Panc1 (cell line): ENCODE results near the gene E2F1. TPM values are rescaled to one million over a fixed set of nuclear protein-coding genes. Genes with fewer than 3 reads are reported as not detected.

Experiments
- ATAC-seq: fragments of 200-7000 bp; cut with Tn5 transposase; 2 replicates; pipeline ENCODE4 v1.9.1; 2020; ENCODE audit warnings: mild to moderate bottlenecking, moderate library complexity
- BruUV-seq: library from RNA; stranded (reverse); fragments of 400-500 nt; replicated peaks from 2 replicates; lab custom pipeline; 2021; lab: Mats Ljungman, UMichigan
- CTCF ChIA-PET: fragments of 300-600 bp; sonication (Branson Sonifier 250); formaldehyde crosslinking; loops from one replicate; lab custom pipeline; 2022; ENCODE audit warnings: antibody characterized with exemption; lab: Charles Lee
- POLR2A ChIA-PET: fragments of 300-600 bp; sonication (Branson Sonifier 250); formaldehyde crosslinking; loops from one replicate; lab custom pipeline; 2022; ENCODE audit warnings: antibody characterized with exemption; lab: Charles Lee
- DNase-seq: peaks from one replicate; pipeline ENCODE4 v3.0.0-alpha.2; 2010; ENCODE audit warnings: low read depth, low spot score
- H3K27ac ChIP-seq: 2 replicates; pipeline ENCODE4 v1.5.1; 2011; ENCODE audit warnings: mild to moderate bottlenecking, low read length, inconsistent platforms
- H3K27me3 ChIP-seq: fragments of 200-500 bp; sonication (Bioruptor generic); 2 replicates; pipeline ENCODE4 v1.6.0; 2014; ENCODE audit warnings: low read length, inconsistent platforms; ENCODE audit not compliant: control insufficient read depth, insufficient read depth
- H3K36me3 ChIP-seq: fragments of 200-500 bp; sonication (Bioruptor generic); 2 replicates; pipeline ENCODE4 v1.5.1; 2014; ENCODE audit warnings: inconsistent platforms, mild to moderate bottlenecking, low read length, moderate library complexity; ENCODE audit not compliant: control insufficient read depth, insufficient read depth
- H3K4me1 ChIP-seq: 2 replicates; pipeline ENCODE4 v1.5.1; 2011; ENCODE audit warnings: inconsistent platforms, mild to moderate bottlenecking, low read length, moderate library complexity; ENCODE audit not compliant: control insufficient read depth, insufficient read depth
- H3K4me3 ChIP-seq, 2 experiments: 2 replicates each; pipeline ENCODE4 v1.5.1; 2011 to 2012; ENCODE audit warnings: low read depth in 2 of 2, low read length in 2 of 2, mild to moderate bottlenecking in 2 of 2, inconsistent platforms in 1 of 2, moderate library complexity in 1 of 2
- H3K9me3 ChIP-seq: fragments of 200-500 bp; sonication (Bioruptor generic); 2 replicates; pipeline ENCODE4 v1.5.1; 2014; ENCODE audit warnings: low read depth, mild to moderate bottlenecking, inconsistent platforms, low read length, moderate library complexity; ENCODE audit not compliant: control insufficient read depth, insufficient read depth
- POLR2AphosphoS5 ChIP-seq: IDR thresholded peaks from 2 replicates; pipeline ENCODE4 v1.6.1; 2012; ENCODE audit warnings: mild to moderate bottlenecking, low read depth, low read length, moderate library complexity
- SIN3A ChIP-seq: IDR thresholded peaks from 2 replicates; pipeline ENCODE4 v1.6.1; 2012; ENCODE audit warnings: low read depth, mild to moderate bottlenecking, low read length, moderate library complexity, borderline replicate concordance; ENCODE audit not compliant: insufficient read depth
- TCF7L2 ChIP-seq: IDR thresholded peaks from 2 replicates; pipeline ENCODE4 v1.6.1; 2011; ENCODE audit warnings: mild to moderate bottlenecking, low read depth, low read length, inconsistent platforms
- in situ Hi-C: cut with HindIII; loops from 2 replicates; pipeline ENCODE4 v1.10.0; 2016; ENCODE audit warnings: low sequenced_read_pairs, low pct_unique_long_range_greater_than_20kb
- intact Hi-C: fragments of 100-400 bp; cut with micrococcal nuclease; formaldehyde crosslinking; loops from one replicate; pipeline ENCODE4 v1.10.0; 2022; ENCODE audit not compliant: unreplicated experiment
- total RNA-seq: library from RNA; stranded (reverse); gene quantifications from one replicate; pipeline ENCODE4 v1.2.1, GENCODE V29; 2021; ENCODE audit not compliant: unreplicated experiment
- TF ChIP-seq, protein P1 (sequence below): fragments of 450-650 bp; IDR thresholded peaks from 2 replicates; pipeline ENCODE4 v1.5.1; 2017; ENCODE audit warnings: mild to moderate bottlenecking
- TF ChIP-seq, protein P2 (sequence below), 2 experiments: IDR thresholded peaks; 2 replicates each; pipeline ENCODE4 v1.6.1; 2011 to 2012; ENCODE audit warnings: low read depth in 2 of 2, control low read depth in 1 of 2, low read length in 1 of 2, mild to moderate bottlenecking in 1 of 2, moderate library complexity in 1 of 2; ENCODE audit not compliant: insufficient read depth in 1 of 2

The E2F1 gene
- total RNA-seq, 1 experiment from 2014 or later = 64.2 TPM

DNA sequence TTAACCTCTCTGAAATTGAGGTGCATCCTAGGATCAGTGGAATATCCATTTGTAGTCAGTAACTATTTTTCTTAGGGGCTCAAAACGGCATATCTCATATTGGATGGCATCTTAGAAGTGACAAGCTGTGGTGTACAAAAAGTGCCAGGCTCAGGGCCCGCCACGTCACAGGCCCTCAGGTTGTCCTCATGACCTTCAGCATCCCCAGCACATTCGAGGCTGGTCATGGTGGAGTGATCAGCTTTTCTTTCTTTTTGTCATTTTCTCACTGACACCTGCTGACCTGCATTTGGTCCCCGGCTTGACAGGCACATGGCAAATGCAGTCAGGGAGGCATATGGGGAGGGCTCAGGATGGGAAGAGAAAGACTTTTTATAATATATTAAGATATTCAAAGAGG is 7.1 kb upstream of the E2F1 start:
- no TSS peak for BruUV-seq
- DNase-seq (no peak), ATAC-seq (no peak)
- H3K27me3 ChIP-seq = no peaks in the 10 kb centered on the region
- in situ Hi-C loops (no loop called here), intact Hi-C loops (no loop called here)
- H3K27ac ChIP-seq = no peak overlapping the region
- H3K9me3 ChIP-seq = no peaks in the 10 kb centered on the region
- CTCF ChIA-PET = interaction anchor here (0.6 kb wide), 1 partner anchor 242 kb away, joined by 3 read pairs; no protein-coding TSS in a partner anchor
- POLR2A ChIA-PET = no interaction called here
- no peaks in the 10 kb centered on the region for H3K36me3 ChIP-seq
- no peak for TF ChIP-seq TCF7L2
- TF ChIP-seq, protein P1, sequence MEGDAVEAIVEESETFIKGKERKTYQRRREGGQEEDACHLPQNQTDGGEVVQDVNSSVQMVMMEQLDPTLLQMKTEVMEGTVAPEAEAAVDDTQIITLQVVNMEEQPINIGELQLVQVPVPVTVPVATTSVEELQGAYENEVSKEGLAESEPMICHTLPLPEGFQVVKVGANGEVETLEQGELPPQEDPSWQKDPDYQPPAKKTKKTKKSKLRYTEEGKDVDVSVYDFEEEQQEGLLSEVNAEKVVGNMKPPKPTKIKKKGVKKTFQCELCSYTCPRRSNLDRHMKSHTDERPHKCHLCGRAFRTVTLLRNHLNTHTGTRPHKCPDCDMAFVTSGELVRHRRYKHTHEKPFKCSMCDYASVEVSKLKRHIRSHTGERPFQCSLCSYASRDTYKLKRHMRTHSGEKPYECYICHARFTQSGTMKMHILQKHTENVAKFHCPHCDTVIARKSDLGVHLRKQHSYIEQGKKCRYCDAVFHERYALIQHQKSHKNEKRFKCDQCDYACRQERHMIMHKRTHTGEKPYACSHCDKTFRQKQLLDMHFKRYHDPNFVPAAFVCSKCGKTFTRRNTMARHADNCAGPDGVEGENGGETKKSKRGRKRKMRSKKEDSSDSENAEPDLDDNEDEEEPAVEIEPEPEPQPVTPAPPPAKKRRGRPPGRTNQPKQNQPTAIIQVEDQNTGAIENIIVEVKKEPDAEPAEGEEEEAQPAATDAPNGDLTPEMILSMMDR = no peak
- TF ChIP-seq, protein P2, sequence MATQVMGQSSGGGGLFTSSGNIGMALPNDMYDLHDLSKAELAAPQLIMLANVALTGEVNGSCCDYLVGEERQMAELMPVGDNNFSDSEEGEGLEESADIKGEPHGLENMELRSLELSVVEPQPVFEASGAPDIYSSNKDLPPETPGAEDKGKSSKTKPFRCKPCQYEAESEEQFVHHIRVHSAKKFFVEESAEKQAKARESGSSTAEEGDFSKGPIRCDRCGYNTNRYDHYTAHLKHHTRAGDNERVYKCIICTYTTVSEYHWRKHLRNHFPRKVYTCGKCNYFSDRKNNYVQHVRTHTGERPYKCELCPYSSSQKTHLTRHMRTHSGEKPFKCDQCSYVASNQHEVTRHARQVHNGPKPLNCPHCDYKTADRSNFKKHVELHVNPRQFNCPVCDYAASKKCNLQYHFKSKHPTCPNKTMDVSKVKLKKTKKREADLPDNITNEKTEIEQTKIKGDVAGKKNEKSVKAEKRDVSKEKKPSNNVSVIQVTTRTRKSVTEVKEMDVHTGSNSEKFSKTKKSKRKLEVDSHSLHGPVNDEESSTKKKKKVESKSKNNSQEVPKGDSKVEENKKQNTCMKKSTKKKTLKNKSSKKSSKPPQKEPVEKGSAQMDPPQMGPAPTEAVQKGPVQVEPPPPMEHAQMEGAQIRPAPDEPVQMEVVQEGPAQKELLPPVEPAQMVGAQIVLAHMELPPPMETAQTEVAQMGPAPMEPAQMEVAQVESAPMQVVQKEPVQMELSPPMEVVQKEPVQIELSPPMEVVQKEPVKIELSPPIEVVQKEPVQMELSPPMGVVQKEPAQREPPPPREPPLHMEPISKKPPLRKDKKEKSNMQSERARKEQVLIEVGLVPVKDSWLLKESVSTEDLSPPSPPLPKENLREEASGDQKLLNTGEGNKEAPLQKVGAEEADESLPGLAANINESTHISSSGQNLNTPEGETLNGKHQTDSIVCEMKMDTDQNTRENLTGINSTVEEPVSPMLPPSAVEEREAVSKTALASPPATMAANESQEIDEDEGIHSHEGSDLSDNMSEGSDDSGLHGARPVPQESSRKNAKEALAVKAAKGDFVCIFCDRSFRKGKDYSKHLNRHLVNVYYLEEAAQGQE (IDR thresholded peaks at IDR 0.05; ENCODE audit: insufficient read depth in 1 of 2, low read depth in 2 of 2, low read length in 1 of 2) = no peak
- TF ChIP-seq POLR2AphosphoS5 = no peak
- TF ChIP-seq SIN3A = no peak
- H3K4me1 ChIP-seq = no peaks in the 10 kb centered on the region
- H3K4me3 ChIP-seq = no peak overlapping the region

DNA sequence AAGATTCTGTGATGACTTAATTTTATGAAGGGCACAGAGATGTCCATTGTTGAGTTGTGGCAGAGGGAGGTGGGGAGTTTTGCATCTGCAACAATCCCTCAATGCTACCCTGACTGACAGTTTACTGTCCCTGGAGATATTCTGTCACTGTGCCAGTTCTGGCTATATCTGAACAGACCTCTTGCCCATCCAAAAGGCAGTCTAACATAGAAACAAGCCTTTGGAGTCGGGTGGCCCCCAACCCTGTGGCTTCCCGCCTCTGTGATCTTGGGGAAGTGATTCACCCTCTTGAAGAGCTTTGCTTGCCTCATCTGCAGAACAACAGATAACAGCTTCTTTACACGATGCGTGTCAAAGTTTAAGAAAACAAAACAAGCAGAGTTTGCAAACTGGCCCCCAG is 3.8 kb upstream of the E2F1 start:
- ATAC-seq = no peak
- intact Hi-C loops = no loop called here
- POLR2A ChIA-PET = no interaction called here
- no peak overlapping the region for H3K4me3 ChIP-seq
- no peak overlapping the region for H3K27ac ChIP-seq
- no peak for TF ChIP-seq POLR2AphosphoS5
- TF ChIP-seq SIN3A = no peak
- TF ChIP-seq, protein P2 (IDR thresholded peaks at IDR 0.05; ENCODE audit: insufficient read depth in 1 of 2, low read depth in 2 of 2, low read length in 1 of 2) = no peak
- no peak for TF ChIP-seq TCF7L2
- TF ChIP-seq, protein P1 = no peak
- DNase-seq = no peak
- no TSS peak for BruUV-seq
- H3K36me3 ChIP-seq = no peaks in the 10 kb centered on the region
- in situ Hi-C loops = no loop called here
- peaks cover 2% of the 10 kb centered on the region for H3K4me1 ChIP-seq
- H3K27me3 ChIP-seq = no peaks in the 10 kb centered on the region
- CTCF ChIA-PET = interaction anchor here (0.6 kb wide), 1 partner anchor 212 kb away, joined by 3 read pairs; no protein-coding TSS in a partner anchor
- H3K9me3 ChIP-seq = no peaks in the 10 kb centered on the region
